Fibroblast of peridontal ligament (primary cell): ENCODE measurements around the gene TM4SF20.

Source experiments
- DNase-seq: peaks from one replicate; pipeline ENCODE4 v3.0.0-alpha.2; 2010; ENCODE audit errors: extremely low read depth

Gene TM4SF20

DNA sequence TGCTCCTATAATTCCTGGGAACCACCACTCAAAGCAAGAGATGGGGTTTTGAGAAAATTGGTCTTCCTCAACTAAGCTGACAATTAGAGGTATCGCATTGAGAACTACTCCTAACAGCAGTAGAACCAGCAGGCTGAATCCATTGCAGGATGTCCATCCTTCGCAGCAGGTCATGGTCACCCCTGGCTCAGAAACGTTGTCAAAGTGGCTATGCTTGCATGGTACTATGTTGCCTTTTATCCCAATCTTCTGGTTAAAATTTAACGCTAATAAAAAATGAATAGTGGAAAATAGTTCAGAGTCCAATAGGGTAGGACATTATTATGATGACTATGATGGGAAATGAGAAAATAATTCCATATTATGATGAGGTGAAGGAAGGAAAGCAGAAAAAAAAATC lies at the start of gene TM4SF20:
Gene TM4SF20, minus strand, starts transcription at position 212 of the 400 bp plus-strand sequence. Its CDS starts 38 bp downstream, at position 174.
- DNase-seq = no peak

DNA sequence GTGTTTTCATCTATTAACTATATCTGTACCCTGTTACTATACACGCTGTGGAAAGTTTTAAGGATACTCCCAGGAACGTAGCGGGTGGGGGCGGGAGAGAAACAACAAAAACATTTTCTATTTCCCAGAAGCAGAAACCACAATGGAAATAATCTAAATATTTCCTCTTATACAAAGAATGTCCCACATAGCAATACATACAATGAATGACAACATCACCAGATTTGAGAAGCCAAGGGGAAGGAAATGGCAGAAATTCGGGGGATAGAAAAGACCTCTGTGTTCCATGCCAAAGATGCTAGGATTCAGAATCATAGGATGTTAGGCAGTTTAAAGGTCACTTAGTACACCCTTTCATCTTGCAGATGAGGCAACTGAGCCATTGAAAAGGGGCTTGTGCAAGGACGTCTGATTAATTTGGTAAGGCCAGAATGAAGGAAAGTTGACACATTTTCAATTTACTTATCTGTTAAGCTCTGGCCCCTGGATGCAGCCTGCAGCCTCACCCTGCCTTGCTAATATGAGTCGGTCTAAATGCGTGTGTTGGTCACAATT lies 49.7 kb upstream of the TM4SF20 start:
- DNase-seq = no peak

GRCh38 chr2:227423656-227424499 lies 44.8 kb upstream of the TM4SF20 start:
- DNase-seq = no peak

GRCh38 chr2:227420087-227421052 lies 41.3 kb upstream of the TM4SF20 start:
- no peak for DNase-seq

DNA sequence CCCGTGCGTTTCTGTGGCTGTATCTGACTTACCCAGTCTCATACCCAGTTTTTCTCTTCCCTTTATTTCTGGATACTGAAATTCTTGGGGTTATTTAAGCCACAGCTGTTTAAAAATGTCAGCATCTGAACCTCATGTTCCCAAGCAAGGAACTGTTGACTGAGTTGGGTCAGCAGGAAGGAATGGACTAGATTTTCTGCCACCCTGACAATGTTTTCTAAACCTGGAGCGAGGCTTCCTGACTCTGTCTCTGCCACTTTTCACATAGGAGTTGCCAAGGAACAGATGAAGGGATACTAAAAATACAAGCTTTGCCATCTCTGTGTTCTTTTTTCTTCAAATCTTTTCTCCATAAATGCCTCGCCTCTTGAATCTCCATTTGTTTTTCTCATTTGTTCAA lies 37.6 kb upstream of the TM4SF20 start:
- DNase-seq = no peak

DNA sequence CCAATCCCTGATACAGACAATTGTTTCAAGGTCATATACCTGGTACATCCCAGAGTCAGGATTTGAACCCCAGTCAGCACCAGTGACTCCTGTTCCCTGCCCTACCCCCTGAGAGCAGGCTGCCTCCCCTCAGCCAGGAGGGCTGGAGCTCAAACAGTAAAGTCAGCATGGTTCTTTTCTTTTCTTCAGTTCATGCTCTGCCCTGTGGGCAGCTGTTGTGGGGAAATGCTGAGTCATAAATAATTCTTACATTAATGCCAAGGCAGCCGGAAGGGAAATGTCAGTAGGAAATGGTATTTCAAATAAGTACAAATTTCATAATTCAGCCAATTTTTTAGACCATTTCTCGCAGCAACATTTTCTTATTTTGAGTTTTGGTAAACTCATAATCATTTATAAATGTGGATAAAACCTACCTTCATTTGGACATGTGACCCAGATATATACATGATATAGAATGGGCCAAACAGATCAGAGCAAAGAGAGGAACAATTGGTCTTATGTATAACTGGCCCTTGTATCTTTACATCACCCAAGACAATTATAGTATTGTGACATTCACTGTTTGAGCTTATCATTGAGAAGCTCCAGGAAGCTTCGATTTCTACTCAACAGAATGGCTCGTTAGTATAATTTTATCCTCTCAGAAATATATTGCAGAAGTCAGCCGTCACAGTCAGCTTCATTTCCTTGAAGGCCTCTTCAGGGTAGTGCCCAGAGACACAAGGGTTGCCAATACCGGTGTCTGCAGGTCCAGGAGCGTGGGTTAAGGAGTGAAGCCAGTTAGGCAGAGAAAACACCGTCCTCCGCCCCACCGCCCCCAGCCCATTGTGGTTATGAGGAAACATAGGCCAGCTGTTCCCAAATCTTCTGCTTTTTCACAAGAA lies 36.7 kb upstream of the TM4SF20 start:
- peak; percentile 77 for DNase-seq

GRCh38 chr2:227414846-227415245 lies 35.7 kb upstream of the TM4SF20 start:
- peak; percentile 40 for DNase-seq

- no peak for DNase-seq
These were observed 34.3 kb upstream of the TM4SF20 start for GRCh38 chr2:227413371-227413770.

DNA sequence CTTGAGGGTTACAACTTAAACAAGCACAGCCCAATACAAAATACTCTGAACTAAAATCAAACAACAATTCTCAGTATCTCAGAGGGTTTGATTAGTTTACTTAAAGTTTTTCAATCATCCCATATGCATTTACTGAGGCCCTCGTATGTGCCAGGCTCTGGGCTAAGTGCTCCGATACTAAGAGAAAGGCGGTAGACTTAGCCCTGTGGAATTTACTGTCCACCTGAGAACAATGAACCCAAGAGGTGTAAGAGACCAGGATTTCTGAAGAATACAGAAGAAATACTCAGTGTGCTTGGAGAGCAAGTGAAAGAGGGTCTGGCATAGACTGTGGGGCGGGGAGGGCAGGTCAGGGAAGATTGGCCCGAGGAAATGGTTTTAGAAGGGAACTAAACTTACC lies 33.8 kb upstream of the TM4SF20 start:
- DNase-seq = no peak

DNA sequence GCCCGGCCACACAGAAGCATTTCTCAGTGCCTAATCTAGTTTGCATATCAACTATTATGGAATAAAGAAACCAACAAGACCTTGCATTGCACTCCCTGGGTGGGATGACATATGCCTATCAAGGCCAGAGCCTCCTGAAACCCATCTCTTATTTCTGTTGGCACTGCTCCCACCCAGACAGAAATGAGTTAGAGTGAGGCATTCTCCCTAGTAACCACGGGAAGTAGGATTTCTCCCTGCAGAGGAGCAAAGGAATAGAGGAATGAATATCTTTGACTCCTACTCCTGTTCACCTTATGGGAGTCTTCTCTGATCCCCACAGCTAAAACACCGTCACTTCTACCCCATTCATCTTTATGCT lies 32.9 kb upstream of the TM4SF20 start:
- no peak for DNase-seq

DNA sequence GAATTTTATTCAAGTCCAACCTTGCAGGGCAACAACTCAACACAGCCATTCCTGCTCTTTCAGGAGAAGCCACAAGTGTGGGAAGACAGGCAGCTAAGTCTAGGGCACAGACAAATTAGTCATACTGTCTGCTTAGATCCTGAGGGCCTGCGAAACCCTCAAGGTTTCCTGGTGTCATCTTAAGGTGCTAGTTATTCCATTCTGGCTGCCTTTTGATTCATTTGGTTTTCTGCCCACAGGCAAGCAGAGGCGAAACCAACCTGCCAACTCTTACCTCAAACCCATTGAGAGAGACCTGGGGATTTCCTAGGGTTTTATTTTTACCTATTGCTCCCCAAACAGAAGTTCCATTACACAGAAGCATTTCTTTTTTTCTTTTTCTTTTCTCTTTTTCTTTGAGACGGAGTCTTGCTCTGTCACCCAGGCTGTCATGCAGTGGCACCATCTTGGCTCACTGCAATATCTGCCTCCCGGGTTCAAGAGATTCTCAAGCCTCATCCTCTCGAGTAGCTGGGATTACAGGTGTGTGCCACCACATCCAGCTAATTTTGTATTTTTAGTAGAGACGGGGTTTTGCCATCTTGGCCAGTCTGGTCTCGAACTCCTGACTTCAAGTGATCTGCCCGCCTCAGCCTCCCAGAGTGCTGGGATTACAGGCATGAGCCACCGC lies 32.3 kb upstream of the TM4SF20 start:
- DNase-seq = no peak

DNA sequence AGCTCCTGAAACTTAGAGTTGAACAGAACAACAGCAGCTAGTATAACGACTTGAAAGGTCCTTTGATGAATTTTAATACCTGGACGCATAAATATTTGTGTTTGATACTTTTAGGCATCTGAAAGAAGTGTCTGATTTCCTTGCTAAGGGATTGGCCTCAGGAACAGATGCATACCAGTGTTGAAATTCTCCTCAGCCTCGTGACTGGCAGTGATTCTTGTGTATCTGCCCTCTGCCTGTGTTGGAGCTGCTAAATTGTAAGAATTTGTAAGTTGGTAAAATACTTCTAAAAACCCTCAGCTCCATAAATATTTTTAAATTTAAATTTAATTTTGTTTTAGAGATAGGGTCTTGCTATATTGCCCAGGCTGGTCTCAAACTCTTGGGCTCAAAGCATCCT lies 31.1 kb upstream of the TM4SF20 start:
- peak; percentile 46 for DNase-seq

- no peak for DNase-seq
These were observed 28.6 kb upstream of the TM4SF20 start for GRCh38 chr2:227407591-227408151.

DNA sequence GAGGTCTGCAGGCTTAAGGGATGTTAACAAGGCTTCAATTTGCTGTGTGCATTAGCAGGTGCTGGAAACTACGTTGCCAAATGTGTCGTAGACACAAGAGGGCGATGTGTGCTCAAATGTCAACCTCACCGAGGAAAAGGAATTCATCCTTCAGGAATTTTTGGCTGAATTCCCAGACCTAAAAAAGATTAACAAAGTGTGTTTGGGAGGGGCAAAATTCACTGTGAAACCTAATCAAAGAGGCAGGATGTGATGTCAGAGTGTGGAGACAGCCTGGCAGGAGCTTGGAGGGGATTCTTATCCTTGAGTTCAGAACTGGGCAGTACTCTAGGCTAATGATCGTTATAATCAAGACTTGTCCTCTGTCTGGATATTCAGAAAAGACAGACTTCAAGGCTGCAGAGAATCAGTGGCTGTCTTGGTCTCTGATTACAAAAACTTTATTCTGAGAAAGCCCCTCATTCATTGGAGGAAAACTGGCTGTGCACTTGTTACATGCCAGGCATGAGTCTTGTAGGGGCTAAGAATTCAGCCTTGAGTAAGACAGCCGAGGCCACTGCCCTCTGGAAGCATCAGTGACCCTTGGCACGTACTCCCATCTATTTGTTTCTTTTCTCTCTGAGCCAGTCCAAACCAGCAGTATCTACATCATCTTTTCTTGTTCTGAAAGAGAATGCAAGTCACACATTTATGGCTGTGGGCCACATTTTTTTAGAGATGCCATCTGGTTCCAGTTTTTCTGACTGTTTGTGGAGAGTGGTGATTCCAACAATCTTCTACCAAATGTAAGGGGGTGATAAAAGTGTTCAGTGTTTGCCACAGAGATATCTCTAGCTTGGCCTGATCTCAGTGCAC lies 27.3 kb upstream of the TM4SF20 start:
- DNase-seq = peak; percentile 100

DNA sequence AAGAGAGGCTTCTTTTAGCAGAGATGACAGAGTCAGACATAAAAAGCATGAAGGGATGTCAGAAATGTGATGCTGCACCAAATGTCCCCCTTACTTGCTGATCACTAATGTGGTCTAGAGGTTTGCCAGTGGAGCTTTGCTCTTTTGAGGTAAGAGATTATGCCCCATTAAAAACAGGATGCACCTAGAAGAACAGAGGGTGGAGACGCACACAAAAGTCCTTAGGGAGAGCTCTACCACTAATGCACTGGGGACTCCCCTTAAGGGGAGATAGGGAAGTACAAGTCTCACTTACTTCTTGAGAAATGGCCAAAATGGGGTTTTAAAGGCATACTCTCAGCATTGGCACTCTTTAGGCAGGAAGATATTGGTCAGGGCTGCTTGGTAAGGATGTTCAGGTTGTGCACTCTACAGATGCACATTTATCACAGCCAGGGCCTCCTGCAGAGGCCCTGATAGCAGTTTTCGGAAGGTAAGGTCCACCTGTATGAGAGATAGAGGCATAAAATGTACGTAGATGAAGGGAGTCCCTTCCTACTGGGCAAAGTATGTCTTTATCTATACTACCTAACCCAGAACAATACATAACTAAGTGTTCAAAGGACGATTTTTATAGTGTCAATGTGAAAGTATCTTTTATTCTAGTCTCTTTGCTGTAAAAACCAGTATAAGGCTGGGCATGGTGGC lies 25.6 kb upstream of the TM4SF20 start:
- no peak for DNase-seq

DNA sequence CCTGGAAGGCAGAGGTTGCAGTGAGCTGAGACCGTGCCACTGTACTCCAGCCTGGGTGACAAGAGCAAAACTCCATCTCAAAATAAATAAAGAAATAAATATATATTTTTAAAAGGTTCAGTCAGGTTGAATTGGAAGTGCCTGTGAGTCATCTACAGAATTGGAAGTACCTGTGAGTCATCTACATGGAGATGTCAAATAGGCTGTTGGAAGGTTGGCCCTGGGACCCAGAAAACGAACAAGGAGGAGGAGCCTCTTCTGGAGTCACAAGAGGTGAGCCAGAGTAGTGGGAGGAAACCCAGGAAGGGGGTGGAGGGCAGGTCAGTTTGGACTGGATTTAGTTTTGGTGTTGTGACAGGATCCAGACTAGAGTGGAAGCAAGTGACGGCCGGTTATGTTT lies 23.9 kb upstream of the TM4SF20 start:
- no peak for DNase-seq

GRCh38 chr2:227402321-227402720 lies 23.2 kb upstream of the TM4SF20 start:
- no peak for DNase-seq

DNA sequence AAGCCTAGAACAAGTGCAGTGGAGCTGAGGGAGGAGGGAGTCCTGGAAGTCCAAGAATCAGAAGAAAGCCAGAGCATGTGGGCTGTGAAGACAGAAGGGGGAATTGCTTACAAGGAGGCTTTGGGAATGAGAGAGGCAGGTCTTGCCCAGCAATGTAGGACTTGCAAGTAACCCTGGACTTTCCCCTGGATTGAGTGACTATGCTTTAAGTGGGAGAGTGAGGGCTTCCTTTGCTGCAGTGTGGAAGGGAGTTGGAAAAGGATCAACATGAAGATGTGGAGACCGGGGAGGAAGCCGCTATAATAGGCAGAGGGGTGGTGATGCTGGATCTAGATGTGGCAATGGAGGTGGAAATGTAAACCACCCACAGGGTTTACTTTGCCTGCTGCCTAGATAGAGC lies 22.4 kb upstream of the TM4SF20 start:
- no peak for DNase-seq
